HG03159 (cell line): ENCODE measurements around the gene PER2.

ENCODE experiments used
- ATAC-seq: cut with Tn5 transposase; IDR thresholded peaks from one replicate; pipeline ENCODE4 v1.9.1; 2021; ENCODE audit warnings: mild to moderate bottlenecking, moderate library complexity; ENCODE audit not compliant: unreplicated experiment

Gene PER2

DNA sequence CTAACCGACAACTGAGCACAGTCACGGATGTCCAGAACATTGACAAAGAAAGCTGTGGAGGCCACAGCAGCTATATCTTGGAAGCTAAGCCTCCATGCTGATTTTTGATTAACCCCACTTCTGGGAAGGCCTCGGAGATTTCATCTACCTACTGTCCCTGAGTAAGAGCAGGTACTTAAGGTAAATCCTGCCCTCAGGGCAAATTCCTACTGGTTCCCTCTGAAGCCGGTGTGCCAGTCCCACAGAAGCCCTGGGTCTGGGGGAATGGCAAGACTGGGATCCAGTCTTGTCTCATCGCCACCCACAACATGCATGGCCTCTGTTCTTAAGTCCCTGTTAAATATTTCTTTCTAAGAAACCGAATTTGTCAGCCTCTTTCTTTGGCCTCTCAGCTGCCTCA, 18.7 kb downstream of the PER2 start:
- ATAC-seq: no peak

DNA sequence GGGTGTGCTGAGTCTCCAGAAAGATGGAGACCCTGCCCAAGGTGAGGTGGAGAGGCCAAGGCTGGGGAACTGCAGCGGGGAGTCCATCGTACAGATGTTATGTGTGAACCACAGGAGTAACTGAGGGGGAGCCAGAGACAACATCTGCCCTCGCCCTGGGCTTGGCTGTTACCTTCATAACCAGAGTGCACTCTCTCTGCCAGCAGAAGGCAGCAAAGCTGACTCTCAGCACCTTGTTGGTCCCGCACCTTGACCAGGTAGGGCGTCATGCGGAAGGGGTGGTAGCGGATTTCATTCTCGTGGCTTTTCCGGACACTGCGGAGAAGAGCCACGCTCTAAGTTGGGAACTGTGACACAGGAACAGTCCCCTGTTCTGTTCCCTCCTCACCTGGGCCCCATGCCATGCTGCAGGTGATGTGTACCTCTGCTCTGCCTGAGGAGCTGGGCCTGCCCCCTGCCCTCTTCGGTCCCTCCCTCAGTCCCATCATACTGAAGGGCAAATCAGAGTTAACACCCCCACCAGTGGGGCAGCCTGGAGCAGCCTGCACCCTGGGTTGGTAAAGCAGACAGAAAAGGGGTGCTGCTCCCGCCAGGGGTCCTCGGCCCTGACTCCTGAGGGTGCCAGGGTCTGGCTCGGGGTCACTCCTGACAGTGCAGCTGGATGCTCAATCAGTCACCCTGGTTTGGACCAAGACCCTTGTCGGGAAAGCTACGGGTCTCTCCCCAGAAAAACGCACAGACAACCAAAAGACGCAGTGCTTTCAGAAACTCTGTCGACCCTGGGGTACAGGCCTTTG, 20.3 kb downstream of the PER2 start:
- ATAC-seq: no peak

DNA sequence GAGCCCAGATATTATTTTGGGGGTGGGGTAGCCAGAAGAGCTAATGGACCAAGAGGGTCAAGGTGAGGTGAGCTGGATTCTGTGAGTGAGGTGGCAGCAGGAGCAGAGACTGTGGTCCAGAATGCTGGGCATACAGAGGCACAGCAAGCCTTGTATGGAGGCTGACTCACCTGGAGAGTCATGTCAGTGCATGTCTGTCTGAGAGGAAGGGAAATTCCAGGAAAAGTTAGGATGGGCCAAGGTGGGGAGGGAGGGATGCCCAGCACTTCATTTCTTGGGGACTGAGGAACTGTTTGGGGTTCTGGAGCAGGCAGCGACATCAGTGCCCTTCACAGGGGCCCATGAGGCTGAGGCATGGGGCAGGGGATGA, 21.1 kb downstream of the PER2 start:
- ATAC-seq: no peak

DNA sequence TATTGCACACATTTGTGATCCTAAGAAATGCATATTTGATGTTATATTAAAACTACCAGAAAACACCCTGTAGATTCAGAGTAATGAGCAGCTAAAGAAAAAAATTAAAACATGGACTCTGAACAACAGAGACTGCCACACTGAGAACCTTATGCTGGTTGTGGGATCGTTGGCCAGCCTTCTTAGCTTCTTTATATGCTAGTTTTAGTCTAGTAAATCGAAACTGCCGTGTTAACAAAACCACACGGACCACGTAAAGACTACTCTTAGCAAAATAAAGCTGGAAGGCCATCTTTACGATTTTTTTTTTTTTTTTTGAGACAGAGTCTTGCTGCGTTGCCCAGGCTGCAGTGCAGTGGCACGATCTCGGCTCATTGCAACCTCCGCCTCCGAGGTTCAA, 22.8 kb downstream of the PER2 start:
- ATAC-seq: no peak

DNA sequence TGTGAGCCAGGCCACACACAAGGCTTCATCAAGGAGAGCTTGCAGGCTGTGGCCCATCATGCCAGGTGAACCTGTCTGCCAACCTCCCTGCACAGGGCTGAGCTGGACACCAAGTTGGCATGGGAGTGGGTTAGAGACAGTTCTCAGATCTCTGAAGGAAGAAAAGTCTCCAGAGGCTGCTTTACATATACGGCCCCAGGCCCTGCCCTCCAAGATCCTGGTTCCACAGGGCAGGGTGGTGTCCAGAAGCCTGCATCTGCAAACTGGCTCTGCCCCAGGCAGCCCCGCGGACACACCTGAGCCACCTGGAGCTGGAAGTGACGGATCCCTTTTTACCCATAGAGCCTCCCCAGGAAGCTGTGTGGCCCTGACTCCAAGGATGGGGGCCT, 24.3 kb downstream of the PER2 start:
- ATAC-seq: no peak

DNA sequence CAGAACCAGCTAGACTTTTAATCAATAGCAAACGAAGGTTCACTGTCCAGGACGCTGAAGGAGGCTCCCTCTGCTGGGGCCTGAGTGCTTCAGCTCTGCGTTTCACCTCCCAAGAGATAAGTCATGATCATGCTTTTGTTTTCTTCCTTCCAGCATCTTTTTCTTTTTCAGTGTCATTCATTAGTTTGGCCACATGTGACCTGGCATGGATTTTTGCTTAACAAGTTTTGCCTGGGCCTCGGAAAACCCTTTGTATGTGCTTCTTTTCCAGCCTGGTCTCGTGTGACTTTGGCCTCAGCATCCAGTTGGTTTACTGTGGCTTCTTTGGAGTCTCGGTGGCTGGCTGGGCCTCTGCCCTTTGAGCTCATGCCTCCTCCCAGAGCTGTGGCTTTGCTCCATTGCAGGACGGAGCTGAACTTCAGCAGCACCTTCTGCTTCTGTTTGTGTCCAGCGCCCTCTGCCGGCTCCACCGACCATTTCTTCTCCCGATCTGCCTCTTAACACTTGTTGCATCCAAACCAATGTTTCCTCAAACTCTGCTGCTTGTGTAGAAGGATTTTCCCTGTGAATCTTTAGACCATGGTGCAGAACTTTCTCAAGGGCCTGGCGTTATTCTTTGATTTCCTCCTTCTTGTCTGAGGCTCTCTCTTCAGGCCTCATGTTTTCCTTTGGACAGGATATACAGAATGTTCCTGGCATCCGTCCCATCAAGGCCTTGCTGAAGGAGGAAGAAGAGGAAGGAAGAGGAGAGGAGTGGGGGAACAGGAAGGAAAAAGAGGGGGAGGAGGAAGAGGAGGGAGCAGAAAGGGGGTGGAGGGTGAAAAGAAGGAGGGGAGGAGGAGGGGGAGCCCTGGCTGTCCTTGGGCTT, 25.0 kb downstream of the PER2 start:
- ATAC-seq: no peak

DNA sequence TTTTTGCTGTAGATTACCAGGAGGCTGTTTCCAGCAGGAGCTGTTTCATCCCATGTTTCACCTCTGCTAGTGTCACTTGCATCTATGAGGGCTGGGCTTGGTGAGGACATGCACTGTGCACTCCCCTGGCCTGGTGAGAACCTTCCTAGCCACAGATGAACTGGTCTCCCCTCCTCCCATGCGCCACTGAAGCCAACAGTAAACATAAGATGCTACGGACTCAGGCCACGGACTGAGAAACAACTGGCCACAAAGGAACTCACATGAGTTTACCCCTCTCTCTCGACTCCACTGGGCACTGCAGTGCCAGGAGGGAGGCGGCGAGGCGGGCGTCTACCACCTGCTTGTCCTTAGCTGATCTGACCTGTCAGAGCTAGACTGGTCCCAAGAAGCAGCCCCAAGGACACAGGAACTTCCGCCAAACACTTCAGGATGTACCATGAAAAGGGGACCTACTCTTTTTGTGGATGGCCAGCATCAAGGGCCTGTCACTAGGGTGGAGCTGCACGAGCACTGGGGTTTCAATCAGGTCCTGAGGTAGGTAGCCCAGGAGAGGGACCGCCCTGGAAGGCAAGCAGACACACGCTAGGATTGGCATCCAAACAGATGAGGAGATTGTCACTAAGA, 25.8 kb downstream of the PER2 start:
- no peak for ATAC-seq

DNA sequence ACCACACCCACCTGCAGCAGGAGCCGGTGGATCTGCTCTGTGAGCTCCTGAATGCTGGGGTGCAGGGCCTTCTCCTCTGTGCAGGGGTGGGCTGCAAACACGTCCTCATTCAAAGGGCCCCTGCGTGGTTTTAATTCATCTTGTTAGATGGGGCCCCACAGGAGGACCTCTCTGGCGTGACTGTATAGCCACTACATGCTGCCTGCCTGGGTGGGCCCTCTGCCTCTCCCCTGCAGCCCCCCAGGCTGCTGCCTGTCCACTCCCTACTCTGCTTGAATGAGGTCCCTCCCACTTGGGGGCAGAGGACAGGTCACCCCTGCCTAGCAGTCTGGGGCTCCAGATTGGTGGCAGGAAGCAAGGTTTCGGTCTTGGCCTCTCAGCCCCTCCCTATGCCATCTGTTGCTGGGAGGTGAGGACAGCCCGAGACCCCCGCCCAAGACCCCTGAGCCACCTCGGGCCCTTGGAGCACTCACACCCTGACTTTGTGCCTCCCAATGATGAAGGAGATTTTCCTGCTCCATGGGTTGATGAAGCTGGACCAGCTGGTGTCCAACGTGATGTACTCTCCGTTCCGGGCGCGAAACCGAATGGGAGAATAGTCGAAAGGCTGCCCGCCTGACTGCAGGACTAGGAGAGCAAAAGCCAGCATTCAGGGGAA, 26.6 kb downstream of the PER2 start:
- no peak for ATAC-seq

DNA sequence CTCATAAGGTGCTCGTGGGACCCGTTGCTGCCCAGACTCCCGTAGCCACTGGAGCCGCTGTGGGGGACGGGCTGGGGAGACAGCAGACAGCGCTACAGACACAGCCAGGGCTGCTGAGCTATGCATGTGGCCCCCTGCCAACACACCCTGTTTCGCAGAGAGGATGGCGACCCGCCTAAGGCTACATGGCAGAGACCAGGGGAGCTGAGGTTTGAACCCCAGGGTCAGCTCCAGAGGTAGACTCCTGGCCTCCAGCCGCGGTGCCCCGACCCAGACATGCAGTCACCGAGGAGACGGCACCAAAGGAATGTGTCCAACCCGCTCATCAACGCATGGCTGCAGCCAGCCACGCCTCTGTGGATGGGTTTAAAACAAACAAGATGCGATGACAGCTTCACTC, 27.5 kb downstream of the PER2 start:
- no peak for ATAC-seq

DNA sequence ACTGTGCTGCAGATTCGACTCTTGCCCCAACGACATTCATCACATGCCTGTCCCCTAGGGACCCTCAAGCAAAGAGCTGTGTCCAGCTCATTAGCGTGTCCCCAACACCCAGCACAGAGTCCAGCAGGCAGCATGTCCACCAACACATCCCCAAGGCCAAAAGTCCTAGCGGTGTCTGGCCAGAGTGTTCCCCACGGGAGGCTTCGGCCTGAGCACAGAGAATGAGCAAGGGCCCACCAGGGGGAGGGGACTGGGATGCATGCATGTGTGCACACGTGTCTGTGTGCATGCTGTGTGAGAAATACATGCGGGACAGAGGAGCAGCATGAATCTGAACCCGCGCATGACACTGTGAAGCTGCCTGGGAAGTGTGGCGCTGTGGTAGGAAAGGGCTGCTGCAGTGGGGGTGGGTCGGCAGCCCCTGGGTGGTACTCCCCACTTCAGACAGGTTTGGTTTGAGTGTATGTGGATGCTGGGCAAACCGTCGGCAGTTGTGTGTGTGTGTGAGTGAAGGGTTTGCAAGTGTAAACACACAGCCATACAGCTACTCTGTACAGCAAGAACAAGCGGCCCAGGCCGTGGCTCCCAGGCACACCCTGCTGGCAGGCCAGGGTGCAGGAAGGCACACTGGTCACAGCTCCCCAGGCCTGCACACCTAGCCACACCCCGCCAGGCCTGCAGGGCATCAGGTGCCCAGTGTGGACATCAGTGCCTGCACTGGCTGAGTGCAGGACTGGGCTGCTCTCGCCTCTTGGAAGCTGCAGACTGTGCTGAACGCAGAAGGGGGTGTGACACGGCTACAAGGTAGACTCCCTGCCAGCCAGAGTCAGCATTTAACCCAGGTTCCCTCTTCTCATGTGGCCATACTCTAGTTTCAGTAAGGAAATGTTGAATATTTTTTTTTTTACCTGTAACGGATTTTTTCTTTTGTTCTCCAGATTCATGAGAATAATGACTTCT, 29.1 kb downstream of the PER2 start:
- no peak for ATAC-seq

DNA sequence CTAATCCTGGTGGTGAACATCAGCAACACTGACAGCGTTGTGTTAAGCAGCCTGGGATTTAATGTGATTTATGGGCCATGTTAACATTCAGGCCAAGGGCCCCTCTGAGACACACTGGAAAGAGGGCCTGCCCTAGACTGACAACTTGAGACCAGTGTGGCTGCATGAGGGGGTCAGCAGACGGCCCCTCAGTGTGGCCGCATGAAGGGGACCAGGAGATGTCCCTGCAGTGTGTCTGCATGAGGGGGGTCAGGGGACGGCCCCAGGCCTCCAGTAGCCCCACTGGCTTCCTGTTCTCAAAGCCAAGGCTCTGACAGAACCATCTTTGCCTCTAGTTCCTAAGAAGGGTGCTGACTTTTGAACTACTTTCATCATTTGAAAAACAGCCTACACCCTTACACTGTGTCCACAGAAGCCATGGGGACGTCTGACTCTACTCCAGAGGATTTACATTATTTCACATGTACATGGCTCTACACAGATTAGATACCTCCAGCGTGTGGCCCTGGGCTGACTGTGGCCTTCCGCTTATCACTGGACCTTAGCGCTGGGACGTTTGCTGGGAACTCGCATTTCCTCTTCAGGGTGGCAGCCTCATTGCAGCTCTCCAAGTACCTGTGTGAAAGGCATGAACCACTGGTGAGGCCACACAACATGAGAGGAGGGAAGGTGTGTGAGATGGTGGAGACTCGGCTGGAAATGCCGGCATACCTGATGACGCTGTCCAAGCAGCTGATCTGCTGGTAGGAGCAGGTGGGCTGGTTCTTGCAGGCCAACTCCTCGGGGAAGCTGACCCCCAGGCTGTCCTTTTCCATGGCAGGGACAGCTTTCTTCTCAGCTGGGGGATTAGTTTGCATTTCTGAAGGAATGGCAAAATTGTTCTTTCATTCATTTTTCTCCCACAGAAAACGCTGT, 30.4 kb downstream of the PER2 start:
- ATAC-seq: no peak

DNA sequence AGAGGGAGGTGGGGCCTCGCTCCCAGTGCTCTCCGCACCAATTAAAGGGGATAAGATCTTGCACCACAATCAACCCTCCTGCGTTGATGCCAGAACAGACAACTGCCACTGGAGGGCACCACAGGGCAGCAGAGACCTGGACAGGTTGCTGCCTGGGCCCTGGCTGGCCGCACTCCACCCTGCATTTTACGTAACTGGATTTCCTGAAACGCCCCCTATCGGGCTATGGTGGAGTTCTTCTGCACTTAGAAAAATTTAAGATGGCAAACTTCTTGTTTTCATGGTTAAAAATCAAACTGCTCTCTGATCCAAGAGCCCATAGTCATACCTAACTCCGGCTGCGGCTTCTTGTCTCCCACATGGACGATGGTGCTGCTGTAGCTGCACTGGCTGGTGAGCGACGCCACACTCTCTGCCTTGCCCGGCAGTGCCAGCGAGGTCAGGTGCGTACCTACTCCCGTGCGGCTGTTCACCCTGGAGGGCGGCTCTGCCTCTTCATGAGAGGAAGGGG, 31.8 kb downstream of the PER2 start:
- peak; percentile 57 for ATAC-seq

DNA sequence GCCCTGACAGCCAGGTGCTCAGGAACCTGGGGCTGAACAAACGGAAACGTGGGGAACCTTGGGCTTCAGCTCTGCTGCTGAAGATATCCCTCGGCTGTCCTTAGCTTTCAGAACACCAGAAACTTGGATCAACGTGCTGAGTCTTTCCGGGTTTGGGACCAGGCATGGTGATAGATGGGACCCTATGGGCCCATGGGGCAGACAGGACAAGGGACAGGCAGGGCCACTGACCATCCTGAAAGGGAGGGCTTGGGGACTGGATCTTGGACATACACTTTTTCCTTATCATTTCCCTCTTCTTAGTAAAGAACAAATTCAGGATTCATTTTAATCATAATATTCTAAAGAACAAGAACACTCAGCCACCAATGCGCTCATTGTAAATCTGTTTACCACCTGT, 32.3 kb downstream of the PER2 start:
- no peak for ATAC-seq

DNA sequence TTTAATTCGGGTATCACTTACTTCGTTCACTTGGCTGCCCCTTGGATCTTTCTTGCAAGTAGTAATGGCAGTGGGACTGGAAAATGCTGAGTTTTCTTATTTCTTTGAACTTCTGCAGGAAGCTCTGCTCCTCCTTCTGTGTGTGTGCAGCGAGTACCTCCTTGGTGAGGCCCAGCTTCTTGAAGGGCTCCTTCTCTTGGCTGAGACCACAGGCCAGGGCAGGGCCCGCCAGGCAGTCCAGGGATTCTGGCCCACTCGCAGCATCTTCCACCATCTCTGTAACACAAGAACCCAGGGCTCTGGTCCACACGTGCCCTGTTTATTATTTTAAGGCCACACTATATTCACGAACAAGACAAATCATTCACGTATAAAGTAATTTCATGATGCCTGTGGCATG, 32.8 kb downstream of the PER2 start:
- no peak for ATAC-seq

DNA sequence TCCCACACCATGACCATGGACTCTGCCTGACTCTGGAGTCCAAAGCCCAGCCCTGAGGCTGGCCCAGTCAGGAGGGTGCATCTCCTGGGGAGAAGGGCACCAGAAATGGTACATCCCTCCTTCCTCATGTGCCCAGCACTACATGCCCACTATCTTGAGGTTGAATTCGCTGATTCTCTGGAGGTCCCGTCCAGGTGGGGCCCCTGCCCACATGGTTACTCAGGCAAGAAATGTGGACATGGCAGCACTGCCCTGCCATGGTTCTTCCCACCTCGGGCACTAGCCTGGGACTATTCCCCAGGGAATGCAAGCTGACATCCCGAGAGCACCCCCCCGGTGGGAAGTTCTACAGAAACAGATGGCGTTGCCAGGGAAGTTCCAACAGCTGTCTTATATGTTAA, 33.3 kb downstream of the PER2 start:
- no peak for ATAC-seq

DNA sequence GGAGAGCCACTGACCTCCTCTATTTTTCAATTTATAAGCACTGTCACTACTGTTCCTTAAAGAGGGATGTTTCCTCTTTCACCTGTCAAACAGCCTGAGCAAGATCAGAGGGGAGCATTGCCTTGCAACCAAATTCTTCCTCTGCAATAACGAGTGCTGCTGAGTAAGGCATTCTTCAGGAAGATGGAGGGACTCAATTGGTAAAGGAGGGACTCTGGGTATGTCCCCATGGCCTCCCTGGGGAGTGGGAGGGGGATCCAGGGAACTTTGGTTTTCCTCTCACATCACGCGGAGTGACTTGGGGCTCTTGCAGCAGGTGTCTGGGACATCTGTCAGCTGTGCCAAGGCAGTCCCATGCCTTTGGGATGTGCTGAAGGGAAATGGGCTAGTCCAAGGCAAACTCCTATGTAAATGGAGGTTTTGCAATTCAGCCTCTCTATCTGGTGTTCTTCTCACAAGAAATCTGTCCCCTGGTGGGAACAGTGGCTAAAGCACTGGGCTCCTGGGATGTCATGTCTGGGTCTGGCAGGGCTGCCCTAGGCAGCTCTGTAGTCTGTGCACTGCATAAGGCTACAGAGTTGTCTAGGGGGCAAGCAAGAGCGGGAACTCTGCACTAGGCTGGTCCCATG, 34.2 kb downstream of the PER2 start:
- ATAC-seq: no peak

DNA sequence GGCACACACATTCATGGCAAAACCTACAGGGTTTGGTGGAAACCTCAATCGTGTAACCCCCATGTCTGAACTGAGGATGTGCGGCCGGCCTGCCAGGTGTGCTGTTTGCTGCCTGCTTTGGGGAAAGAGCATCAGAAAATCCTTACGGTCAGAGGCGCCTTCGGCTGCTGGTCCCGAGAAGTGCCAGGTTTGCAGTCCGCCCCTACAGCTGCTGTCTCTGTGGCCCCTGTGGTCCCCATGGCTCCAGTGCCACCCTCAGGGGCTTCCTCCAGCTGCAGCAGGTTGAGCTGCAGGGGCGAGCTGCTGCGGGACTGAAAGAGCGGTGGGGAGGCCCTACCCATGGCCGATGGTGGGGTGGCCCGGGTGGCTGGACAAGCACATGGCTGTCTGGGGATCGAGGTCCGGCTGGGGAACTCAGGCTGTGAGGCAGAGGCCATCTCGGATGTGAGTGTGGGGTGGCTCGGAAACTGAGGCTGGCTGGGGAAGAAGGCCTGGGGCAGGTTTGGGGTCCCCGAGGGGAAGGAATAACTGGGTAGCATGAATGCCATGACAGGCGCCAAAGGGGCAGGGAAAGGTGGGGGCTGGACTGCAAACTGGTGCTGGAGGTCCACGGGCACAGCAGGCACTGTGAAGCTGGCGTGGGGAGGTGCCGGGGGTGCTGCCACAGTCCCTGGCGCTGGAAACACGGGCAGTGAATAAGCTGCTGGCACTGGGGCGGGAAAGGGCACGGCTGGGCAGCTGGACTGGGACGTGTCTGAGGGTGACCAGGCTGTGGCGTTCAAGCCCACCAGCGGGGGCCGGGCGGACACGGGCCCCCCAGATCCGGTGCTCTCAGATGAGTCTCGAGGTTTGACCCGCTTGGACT, 35.4 kb downstream of the PER2 start:
- ATAC-seq: no peak

DNA sequence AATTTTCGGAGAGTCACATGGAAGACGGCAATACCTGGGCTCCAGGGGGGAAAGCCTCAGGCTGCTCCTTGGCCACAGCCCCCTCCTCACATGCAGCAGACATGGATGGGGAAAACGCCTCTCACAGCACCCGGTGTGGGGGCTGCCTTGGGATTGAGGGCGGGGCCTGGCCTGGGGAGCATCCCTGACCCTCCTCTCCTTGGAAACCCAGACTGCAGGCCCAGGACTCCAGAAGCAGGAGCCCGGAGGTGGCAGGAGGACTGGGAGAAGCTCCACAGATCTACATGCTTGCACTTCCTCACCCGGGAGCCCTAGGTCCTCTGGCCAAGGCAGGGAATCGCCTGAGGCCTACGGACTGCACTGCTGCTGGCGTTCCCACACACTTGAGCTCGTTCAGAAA, 36.4 kb downstream of the PER2 start:
- ATAC-seq: no peak
